Loucy (cell line): ENCODE measurements around the gene MACROD1.

ENCODE experiments used
- EZH2phosphoT487 ChIP-seq: fragments of 200-600 bp; IDR thresholded peaks from 2 replicates; pipeline ENCODE4 v1.6.1; 2018; ENCODE audit warnings: antibody characterized with exemption, mild to moderate bottlenecking, moderate library complexity, borderline replicate concordance
- TF ChIP-seq, protein P1 (sequence below): fragments of 200-600 bp; sonication (generic); conservative IDR thresholded peaks from 2 replicates; pipeline ENCODE4 v1.5.1; 2014; ENCODE audit warnings: mild to moderate bottlenecking, antibody characterized with exemption, low read length

GRCh38 chr11:64084951-64085710, 80.8 kb downstream of the MACROD1 start:
- TF ChIP-seq, protein P1, sequence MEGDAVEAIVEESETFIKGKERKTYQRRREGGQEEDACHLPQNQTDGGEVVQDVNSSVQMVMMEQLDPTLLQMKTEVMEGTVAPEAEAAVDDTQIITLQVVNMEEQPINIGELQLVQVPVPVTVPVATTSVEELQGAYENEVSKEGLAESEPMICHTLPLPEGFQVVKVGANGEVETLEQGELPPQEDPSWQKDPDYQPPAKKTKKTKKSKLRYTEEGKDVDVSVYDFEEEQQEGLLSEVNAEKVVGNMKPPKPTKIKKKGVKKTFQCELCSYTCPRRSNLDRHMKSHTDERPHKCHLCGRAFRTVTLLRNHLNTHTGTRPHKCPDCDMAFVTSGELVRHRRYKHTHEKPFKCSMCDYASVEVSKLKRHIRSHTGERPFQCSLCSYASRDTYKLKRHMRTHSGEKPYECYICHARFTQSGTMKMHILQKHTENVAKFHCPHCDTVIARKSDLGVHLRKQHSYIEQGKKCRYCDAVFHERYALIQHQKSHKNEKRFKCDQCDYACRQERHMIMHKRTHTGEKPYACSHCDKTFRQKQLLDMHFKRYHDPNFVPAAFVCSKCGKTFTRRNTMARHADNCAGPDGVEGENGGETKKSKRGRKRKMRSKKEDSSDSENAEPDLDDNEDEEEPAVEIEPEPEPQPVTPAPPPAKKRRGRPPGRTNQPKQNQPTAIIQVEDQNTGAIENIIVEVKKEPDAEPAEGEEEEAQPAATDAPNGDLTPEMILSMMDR: no peak
- TF ChIP-seq EZH2phosphoT487: no peak
